WTC11 (cell line): ENCODE data around the gene EFS. TPM values are rescaled to one million over a fixed set of nuclear protein-coding genes. Genes with fewer than 3 reads are reported as not detected.

ENCODE experiments used
- ATAC-seq: fragments of 200-7000 bp; cut with Tn5 transposase; 2 replicates; pipeline ENCODE4 v1.10.0; 2021; ENCODE audit warnings: mild to moderate bottlenecking, moderate library complexity
- CTCF ChIA-PET: fragments of 300-600 bp; sonication (Branson Sonifier 250); formaldehyde crosslinking; loops from one replicate; lab custom pipeline; 2021; ENCODE audit warnings: antibody characterized with exemption; lab: Charles Lee
- POLR2A ChIA-PET: fragments of 350-600 bp; sonication (Branson Sonifier 250); formaldehyde crosslinking; loops from one replicate; lab custom pipeline; 2021; ENCODE audit warnings: antibody characterized with exemption; lab: Charles Lee
- DNase-seq: peaks from one replicate; pipeline ENCODE4 v3.0.0; 2021; ENCODE audit warnings: low spot score
- H3K27ac Mint-ChIP-seq: 2 replicates; pipeline ENCODE4 v1.8.0; 2021; ENCODE audit warnings: mixed read lengths
- H3K27me3 Mint-ChIP-seq: 2 replicates; pipeline ENCODE4 v1.8.0; 2021; ENCODE audit warnings: low read depth, mild to moderate bottlenecking, moderate library complexity, mixed read lengths
- H3K36me3 Mint-ChIP-seq: 2 replicates; pipeline ENCODE4 v1.8.0; 2021; ENCODE audit warnings: mixed read lengths
- H3K4me1 Mint-ChIP-seq: 2 replicates; pipeline ENCODE4 v1.8.0; 2022; ENCODE audit warnings: mixed read lengths
- H3K4me3 Mint-ChIP-seq: 2 replicates; pipeline ENCODE4 v1.8.0; 2021; ENCODE audit warnings: mild to moderate bottlenecking, moderate library complexity, mixed read lengths
- H3K9me3 Mint-ChIP-seq: 2 replicates; pipeline ENCODE4 v1.8.0; 2021; ENCODE audit warnings: mixed read lengths
- ELF4 ChIP-seq: sonication (generic); formaldehyde crosslinking; IDR thresholded peaks from 2 replicates; pipeline ENCODE4 v1.8.1; 2022; ENCODE audit warnings: low read depth, mild to moderate bottlenecking, moderate library complexity, missing genetic modification reagents
- FOXP1 ChIP-seq: sonication (generic); formaldehyde crosslinking; IDR thresholded peaks from 2 replicates; pipeline ENCODE4 v1.8.0; 2022; ENCODE audit warnings: missing genetic modification reagents, mild to moderate bottlenecking, moderate library complexity, borderline replicate concordance
- GABPB1 ChIP-seq: sonication (generic); formaldehyde crosslinking; IDR thresholded peaks from 2 replicates; pipeline ENCODE4 v1.8.1; 2023; ENCODE audit warnings: mild to moderate bottlenecking, missing genetic modification reagents
- GTF2I ChIP-seq: fragments of 250-450 bp; sonication (Bioruptor Pico); conservative IDR thresholded peaks from 2 replicates; pipeline ENCODE4 v1.4.0; 2021; ENCODE audit warnings: mild to moderate bottlenecking
- MXD4 ChIP-seq: fragments of 250-450 bp; sonication (Bioruptor Pico); IDR thresholded peaks from 2 replicates; pipeline ENCODE4 v1.8.0; 2021; ENCODE audit warnings: mild to moderate bottlenecking, moderate library complexity, borderline replicate concordance
- NR3C1 ChIP-seq: sonication (generic); formaldehyde crosslinking; conservative IDR thresholded peaks from 2 replicates; pipeline ENCODE4 v1.8.1; 2023; ENCODE audit warnings: low read depth, mild to moderate bottlenecking, missing genetic modification reagents
- PRRX2 ChIP-seq: fragments of 250-450 bp; sonication (Bioruptor Pico); IDR thresholded peaks from 2 replicates; pipeline ENCODE4 v1.8.0; 2021; ENCODE audit warnings: mild to moderate bottlenecking
- SMAD3 ChIP-seq: sonication (generic); formaldehyde crosslinking; IDR thresholded peaks from 2 replicates; pipeline ENCODE4 v1.8.0; 2022; ENCODE audit warnings: missing genetic modification reagents, mild to moderate bottlenecking, borderline replicate concordance
- ZNF263 ChIP-seq: sonication (generic); formaldehyde crosslinking; IDR thresholded peaks from 2 replicates; pipeline ENCODE4 v1.8.1; 2022; ENCODE audit warnings: low read depth, mild to moderate bottlenecking, moderate library complexity, missing genetic modification reagents
- ZNF317 ChIP-seq: sonication (generic); formaldehyde crosslinking; IDR thresholded peaks from 2 replicates; pipeline ENCODE4 v1.8.1; 2023; ENCODE audit warnings: low read depth, mild to moderate bottlenecking, moderate library complexity, missing genetic modification reagents, borderline replicate concordance
- ZNF416 ChIP-seq: fragments of 250-450 bp; sonication (Bioruptor Pico); IDR thresholded peaks from 2 replicates; pipeline ENCODE4 v1.9.0; 2021; ENCODE audit warnings: mild to moderate bottlenecking, inconsistent platforms
- ZNF423 ChIP-seq: fragments of 250-450 bp; sonication (Bioruptor Pico); IDR thresholded peaks from 2 replicates; pipeline ENCODE4 v2.1.2; 2022; ENCODE audit warnings: mild to moderate bottlenecking, moderate library complexity
- total RNA-seq: library from RNA; stranded (reverse); gene quantifications from 3 replicates; pipeline ENCODE4 v1.2.3, GENCODE V29; 2021
- TF ChIP-seq, protein P1 (sequence below): sonication (generic); formaldehyde crosslinking; IDR thresholded peaks from 2 replicates; pipeline ENCODE4 v1.8.0; 2023; ENCODE audit warnings: missing genetic modification reagents, mild to moderate bottlenecking, borderline replicate concordance
- TF ChIP-seq, protein P2 (sequence below): fragments of 200-600 bp; IDR thresholded peaks from 2 replicates; pipeline ENCODE4 v1.8.0; 2022; ENCODE audit warnings: antibody characterized with exemption
- TF ChIP-seq, protein P3 (sequence below): sonication (generic); formaldehyde crosslinking; IDR thresholded peaks from 2 replicates; pipeline ENCODE4 v1.8.1; 2022; ENCODE audit warnings: mild to moderate bottlenecking, missing genetic modification reagents, moderate library complexity, borderline replicate concordance

The EFS gene
- total RNA-seq, 1 experiment from 2014 or later = 35.3 TPM

DNA sequence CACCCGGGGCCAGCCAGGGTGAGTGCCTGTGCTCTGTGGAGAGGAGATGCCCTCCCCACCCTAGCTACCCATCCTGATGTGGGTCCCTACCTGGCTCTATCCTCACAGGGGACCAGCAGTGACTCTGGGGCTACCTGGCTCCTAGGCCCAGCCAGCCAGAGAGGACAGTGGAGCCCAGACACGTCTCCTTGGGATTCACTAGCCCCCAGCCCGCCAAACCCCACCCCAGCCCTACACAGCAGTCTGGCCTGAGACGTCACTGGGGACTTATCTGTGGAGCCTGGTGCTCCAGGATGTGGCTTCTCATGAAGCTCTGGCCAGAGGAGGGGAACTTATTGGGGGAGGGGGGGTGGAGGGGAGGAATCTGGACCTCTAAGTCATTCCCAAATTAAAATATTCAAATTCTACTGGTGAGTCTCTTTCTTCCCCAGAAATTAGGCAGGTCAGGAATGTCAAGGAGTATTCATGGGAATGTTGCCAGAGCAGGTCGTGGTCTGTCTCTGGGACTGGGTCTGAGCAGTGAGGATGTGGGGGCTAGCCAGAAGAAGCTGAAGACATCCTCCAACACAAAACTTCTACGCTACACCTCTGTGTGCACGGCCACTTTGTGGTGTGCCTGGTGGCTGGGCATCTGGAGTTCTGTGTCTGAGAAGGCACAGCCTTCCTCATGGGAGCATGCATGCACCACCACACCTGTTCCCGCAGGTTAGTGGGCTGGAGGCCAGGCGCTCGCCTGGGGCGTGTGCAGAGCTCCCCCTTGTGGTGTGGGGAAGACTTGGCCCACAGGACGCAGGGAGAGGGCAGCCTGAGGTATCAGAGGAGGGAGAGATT is 14.6 kb upstream of the EFS start:
- Mint-ChIP-seq H3K9me3 (no peaks in the 10 kb centered on the region), H3K36me3 (no peaks in the 10 kb centered on the region), H3K27ac (no peak overlapping the region), H3K4me3 (no peak overlapping the region), H3K4me1 (peaks cover 11% of the 10 kb centered on the region), H3K27me3 (peaks cover 59% of the 10 kb centered on the region)
- CTCF ChIA-PET = interaction anchor here (0.6 to 6.4 kb wide), 71 partner anchors 9 to 385 kb away, joined by 3 to 95 read pairs (median 5); partner anchors contain the start of genes ACIN1, BCL2L2, C14orf119 and EFS
- peak; percentile 63 for ATAC-seq
- TF ChIP-seq GABPB1 (CRISPR knock-in tag) (peak; percentile 54; the same call in 1 of the 2 replicates), SMAD3 (CRISPR knock-in tag) (no peak), NR3C1 (no peak), FOXP1 (peak; percentile 56; the same call in 1 of the 2 replicates), ZNF263 (CRISPR knock-in tag) (no peak)
- TF ChIP-seq, protein P1, sequence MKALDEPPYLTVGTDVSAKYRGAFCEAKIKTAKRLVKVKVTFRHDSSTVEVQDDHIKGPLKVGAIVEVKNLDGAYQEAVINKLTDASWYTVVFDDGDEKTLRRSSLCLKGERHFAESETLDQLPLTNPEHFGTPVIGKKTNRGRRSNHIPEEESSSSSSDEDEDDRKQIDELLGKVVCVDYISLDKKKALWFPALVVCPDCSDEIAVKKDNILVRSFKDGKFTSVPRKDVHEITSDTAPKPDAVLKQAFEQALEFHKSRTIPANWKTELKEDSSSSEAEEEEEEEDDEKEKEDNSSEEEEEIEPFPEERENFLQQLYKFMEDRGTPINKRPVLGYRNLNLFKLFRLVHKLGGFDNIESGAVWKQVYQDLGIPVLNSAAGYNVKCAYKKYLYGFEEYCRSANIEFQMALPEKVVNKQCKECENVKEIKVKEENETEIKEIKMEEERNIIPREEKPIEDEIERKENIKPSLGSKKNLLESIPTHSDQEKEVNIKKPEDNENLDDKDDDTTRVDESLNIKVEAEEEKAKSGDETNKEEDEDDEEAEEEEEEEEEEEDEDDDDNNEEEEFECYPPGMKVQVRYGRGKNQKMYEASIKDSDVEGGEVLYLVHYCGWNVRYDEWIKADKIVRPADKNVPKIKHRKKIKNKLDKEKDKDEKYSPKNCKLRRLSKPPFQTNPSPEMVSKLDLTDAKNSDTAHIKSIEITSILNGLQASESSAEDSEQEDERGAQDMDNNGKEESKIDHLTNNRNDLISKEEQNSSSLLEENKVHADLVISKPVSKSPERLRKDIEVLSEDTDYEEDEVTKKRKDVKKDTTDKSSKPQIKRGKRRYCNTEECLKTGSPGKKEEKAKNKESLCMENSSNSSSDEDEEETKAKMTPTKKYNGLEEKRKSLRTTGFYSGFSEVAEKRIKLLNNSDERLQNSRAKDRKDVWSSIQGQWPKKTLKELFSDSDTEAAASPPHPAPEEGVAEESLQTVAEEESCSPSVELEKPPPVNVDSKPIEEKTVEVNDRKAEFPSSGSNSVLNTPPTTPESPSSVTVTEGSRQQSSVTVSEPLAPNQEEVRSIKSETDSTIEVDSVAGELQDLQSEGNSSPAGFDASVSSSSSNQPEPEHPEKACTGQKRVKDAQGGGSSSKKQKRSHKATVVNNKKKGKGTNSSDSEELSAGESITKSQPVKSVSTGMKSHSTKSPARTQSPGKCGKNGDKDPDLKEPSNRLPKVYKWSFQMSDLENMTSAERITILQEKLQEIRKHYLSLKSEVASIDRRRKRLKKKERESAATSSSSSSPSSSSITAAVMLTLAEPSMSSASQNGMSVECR (CRISPR knock-in tag) = 0 out of 2 replicates have a peak, but pooled peaks have one; percentile 40
- TF ChIP-seq, protein P2, sequence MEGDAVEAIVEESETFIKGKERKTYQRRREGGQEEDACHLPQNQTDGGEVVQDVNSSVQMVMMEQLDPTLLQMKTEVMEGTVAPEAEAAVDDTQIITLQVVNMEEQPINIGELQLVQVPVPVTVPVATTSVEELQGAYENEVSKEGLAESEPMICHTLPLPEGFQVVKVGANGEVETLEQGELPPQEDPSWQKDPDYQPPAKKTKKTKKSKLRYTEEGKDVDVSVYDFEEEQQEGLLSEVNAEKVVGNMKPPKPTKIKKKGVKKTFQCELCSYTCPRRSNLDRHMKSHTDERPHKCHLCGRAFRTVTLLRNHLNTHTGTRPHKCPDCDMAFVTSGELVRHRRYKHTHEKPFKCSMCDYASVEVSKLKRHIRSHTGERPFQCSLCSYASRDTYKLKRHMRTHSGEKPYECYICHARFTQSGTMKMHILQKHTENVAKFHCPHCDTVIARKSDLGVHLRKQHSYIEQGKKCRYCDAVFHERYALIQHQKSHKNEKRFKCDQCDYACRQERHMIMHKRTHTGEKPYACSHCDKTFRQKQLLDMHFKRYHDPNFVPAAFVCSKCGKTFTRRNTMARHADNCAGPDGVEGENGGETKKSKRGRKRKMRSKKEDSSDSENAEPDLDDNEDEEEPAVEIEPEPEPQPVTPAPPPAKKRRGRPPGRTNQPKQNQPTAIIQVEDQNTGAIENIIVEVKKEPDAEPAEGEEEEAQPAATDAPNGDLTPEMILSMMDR = peak; percentile 93
- POLR2A ChIA-PET = interaction anchor here (0.7 to 1.7 kb wide), 7 partner anchors 13 to 77 kb away, joined by 3 to 8 read pairs (median 4); partner anchors contain the start of genes PABPN1 and PPP1R3E
- DNase-seq = peak; percentile 76

DNA sequence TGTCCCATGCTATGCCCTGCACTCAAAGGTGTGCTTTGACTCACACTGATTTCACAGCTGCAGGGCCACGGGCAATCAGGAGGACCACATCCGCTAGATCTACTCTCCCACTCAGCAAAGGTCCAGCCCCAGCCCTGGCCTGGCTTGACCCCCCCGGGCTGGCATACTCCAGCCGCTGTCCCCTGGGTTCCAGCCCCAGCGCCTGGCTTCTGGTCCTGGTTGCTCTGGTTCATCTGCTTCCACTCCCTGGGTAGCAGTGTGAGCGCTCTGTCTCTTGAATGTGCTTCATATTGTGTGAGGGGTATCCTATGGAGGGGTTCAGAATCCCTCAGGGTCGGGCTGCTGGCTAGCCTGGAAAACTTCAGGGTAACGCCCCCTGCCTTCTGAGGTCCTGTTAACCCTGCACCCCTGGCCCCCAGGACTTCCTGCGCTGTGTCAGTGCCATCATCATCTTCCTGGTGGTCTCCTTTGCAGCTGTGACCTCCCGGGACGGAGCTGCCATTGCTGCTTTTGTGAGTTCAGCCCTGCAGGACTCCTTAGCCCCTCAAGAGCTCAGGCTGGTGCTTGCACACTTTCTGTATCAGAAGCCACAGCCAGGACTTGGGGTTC is 13.7 kb upstream of the EFS start:
- POLR2A ChIA-PET = no interaction called here
- Mint-ChIP-seq H3K27me3 (peaks cover 59% of the 10 kb centered on the region), H3K36me3 (no peaks in the 10 kb centered on the region), H3K4me1 (peaks cover 11% of the 10 kb centered on the region), H3K9me3 (no peaks in the 10 kb centered on the region), H3K4me3 (no peak overlapping the region), H3K27ac (no peak overlapping the region)
- DNase-seq (no peak), ATAC-seq (no peak)
- CTCF ChIA-PET = interaction anchor here (0.6 to 6.4 kb wide), 20 partner anchors 10 to 284 kb away, joined by 3 to 95 read pairs (median 17); partner anchors contain the start of genes ACIN1, C14orf119, EFS and PABPN1
- TF ChIP-seq GTF2I (CRISPR knock-in tag) = no peak
- TF ChIP-seq ELF4 (CRISPR knock-in tag) = no peak
- no peak for TF ChIP-seq MXD4 (CRISPR knock-in tag)
- no peak for TF ChIP-seq ZNF416 (CRISPR knock-in tag)
- TF ChIP-seq ZNF423 (CRISPR knock-in tag) = no peak
- no peak for TF ChIP-seq PRRX2 (CRISPR knock-in tag)
- TF ChIP-seq ZNF317 (CRISPR knock-in tag) = no peak
- TF ChIP-seq, protein P1 (CRISPR knock-in tag) = no peak
- TF ChIP-seq NR3C1 = no peak
- TF ChIP-seq, protein P3, sequence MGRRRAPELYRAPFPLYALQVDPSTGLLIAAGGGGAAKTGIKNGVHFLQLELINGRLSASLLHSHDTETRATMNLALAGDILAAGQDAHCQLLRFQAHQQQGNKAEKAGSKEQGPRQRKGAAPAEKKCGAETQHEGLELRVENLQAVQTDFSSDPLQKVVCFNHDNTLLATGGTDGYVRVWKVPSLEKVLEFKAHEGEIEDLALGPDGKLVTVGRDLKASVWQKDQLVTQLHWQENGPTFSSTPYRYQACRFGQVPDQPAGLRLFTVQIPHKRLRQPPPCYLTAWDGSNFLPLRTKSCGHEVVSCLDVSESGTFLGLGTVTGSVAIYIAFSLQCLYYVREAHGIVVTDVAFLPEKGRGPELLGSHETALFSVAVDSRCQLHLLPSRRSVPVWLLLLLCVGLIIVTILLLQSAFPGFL = no peak
